GM12874 (cell line): ENCODE measurements around the gene GET4.

Experiments used
- CTCF ChIP-seq: IDR thresholded peaks from 2 replicates; pipeline ENCODE4 v1.5.1; 2011; ENCODE audit warnings: low read depth, mild to moderate bottlenecking, control low read depth, low read length, moderate library complexity; ENCODE audit not compliant: insufficient read depth

Gene GET4

GRCh38 chr7:937856-938484 is 61.6 kb downstream of the GET4 start:
- TF ChIP-seq CTCF, result no peak

- no peak for TF ChIP-seq CTCF
Observed at GRCh38 chr7:938546-939185, 62.3 kb downstream of the GET4 start.

GRCh38 chr7:939843-940242 is 63.5 kb downstream of the GET4 start:
- no peak for TF ChIP-seq CTCF

GRCh38 chr7:940599-941408 is 64.5 kb downstream of the GET4 start:
- TF ChIP-seq CTCF, result no peak

GRCh38 chr7:944744-945143 is 68.4 kb downstream of the GET4 start:
- no peak for TF ChIP-seq CTCF

- no peak for TF ChIP-seq CTCF
Observed at GRCh38 chr7:945147-945555, 68.8 kb downstream of the GET4 start.

- TF ChIP-seq CTCF, result no peak
Observed at GRCh38 chr7:945556-946255, 69.4 kb downstream of the GET4 start.
